Fibroblast of the aortic adventitia (primary cell): ENCODE data around the gene HCFC1R1. TPM values are rescaled to one million over a fixed set of nuclear protein-coding genes. Genes with fewer than 3 reads are reported as not detected.

Experiments
- DNase-seq: peaks from one replicate; pipeline ENCODE4 v3.0.0-alpha.2; 2010; ENCODE audit warnings: low read depth
- H3K4me3 ChIP-seq: 2 replicates; pipeline ENCODE4 v1.5.1; 2011; ENCODE audit warnings: low read depth, mild to moderate bottlenecking, control low read depth, low read length, moderate library complexity
- total RNA-seq: library from RNA; depleted of rRNA; stranded (reverse); fragments of >200 nt; gene quantifications from 2 replicates; pipeline ENCODE4 v1.2.3, GENCODE V29; 2012; ENCODE audit warnings: low replicate concordance
- TF ChIP-seq, protein P1 (sequence below): IDR thresholded peaks from 2 replicates; pipeline ENCODE4 v1.5.1; 2011; ENCODE audit warnings: mild to moderate bottlenecking, low read length, control low read depth, inconsistent platforms; ENCODE audit not compliant: insufficient read depth

Gene HCFC1R1
- total RNA-seq, 1 donor, result 45.6 TPM

DNA sequence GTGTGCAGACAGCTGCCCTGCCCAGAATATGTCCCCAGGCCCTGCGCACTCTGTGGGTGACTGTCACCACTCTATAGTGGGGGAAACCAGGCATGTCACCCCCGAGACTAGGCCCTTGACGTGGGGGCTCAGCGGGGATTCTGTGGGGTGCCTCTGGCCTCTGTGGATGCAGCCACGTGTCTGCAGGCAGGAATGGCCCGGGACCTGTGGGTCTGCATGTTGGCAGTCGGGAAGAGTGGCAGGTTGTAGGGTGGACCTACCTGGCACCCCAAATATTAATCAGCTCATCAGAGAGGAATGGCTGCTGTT, 42.7 kb upstream of the HCFC1R1 start:
- peak overlapping the region; percentile 57 for H3K4me3 ChIP-seq
- TF ChIP-seq, protein P1, sequence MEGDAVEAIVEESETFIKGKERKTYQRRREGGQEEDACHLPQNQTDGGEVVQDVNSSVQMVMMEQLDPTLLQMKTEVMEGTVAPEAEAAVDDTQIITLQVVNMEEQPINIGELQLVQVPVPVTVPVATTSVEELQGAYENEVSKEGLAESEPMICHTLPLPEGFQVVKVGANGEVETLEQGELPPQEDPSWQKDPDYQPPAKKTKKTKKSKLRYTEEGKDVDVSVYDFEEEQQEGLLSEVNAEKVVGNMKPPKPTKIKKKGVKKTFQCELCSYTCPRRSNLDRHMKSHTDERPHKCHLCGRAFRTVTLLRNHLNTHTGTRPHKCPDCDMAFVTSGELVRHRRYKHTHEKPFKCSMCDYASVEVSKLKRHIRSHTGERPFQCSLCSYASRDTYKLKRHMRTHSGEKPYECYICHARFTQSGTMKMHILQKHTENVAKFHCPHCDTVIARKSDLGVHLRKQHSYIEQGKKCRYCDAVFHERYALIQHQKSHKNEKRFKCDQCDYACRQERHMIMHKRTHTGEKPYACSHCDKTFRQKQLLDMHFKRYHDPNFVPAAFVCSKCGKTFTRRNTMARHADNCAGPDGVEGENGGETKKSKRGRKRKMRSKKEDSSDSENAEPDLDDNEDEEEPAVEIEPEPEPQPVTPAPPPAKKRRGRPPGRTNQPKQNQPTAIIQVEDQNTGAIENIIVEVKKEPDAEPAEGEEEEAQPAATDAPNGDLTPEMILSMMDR, result no peak
- no peak for DNase-seq

DNA sequence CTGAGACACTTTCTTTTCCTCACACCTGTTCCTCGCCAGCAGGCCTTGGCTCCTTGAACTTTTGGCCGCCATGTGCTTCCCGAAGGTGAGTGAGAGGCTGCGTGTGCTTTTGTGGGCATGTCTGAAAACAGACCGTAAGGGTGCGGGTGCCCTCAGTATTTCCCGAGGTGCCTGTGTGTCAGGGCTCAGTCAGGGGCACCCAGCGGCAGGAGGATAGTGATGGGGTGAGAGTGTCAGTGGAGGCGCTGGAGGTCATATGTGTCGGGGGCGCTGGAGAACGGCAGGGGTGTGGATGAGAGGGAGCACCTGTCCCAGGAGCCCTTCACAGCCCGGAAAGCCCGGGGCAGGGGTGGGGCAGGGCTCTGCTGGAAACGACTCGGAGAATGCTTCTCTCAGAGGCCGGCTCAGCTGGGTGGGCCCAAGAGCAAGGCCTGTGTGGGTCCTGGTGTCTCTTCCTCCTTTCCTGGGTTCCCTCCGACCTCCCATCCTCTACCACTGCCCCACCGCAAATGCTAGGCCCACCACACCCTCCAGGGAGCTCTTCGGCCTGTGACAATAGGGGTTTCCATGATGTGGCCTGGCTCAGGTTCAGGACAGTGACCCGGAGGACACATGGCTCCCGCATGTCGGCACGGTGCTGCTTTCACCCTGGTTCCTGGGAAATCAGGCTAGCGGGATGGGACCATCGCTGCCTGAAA, 42.1 kb upstream of the HCFC1R1 start:
- peak overlapping the region; percentile 57 for H3K4me3 ChIP-seq
- TF ChIP-seq, protein P1, result no peak
- no peak for DNase-seq

DNA sequence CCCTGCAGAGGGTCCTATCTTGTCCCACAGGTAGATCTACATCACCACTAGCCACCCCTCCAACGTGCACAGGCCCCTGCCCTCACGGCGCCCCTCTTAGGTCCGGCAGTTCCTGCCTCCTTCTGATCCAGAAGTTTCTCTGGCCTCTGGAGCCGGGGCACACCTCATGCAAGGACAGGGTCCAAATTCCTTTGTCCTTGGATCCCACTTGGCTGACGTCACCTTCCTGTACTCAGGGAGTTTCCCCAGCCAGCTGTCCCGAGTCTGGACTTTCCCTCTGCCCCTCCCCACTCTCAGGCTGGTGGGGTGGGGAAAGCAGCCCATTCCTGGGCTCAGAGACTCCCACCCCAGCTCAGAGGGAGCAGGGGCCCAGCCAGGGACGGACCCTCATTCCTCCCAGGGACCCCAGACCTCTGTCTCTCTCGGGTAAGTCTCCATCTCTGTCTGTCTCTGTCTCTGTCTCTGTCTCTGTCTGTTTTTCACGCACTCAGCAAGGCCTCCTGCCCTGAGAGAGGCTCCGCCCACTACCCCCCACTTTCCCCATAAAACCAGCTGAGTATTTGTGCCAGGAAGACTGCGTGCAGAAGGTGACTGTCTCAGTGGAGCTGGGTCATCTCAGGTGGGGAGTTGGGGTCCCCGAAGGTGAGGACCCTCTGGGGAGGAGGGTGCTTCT, 41.5 kb upstream of the HCFC1R1 start, which contains the start of gene IL32:
Gene IL32, plus strand, starts transcription at position 572 of the 673 bp plus-strand sequence. CDS start 172 bp downstream, outside the sequence.
- DNase-seq, result peak; percentile 86
- TF ChIP-seq, protein P1, result no peak
- H3K4me3 ChIP-seq, result peak within 1 kb of the TSS; percentile 57

DNA sequence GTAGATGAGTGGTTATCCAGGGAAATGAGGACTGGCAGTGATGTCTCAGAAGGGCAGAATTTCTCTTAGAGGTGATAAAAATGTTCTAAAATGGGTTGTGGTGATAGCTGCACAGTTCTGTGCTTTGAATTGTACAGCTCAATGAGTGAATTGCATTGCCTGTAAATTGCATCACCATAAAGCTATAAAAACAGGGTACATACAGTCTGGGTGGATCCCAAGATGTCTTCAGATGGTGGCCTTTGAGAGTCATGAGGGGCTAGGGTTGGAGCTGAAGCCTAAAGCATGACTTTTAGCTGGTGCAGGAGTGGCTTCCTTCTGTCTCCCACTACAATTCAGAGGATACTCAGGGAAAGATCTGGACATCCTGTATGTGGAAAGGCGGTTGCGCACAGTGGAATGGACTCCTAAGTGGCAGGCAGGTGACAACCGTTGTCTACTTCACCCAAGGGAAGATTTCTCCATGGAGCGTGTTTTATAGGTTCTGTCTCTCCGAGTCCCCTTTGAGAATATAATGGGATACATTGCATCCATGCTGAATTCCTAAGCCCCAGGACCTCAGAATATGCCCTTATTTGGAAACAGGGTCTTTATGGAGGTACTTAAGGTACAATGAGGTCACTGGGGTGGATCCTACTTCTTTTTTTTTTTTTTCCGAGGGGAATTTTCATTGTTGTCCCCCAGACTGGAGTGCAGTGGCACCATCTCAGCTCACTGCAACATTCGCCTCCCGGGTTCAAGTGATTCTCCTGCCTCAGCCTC, 40.1 kb upstream of the HCFC1R1 start:
- no peak overlapping the region for H3K4me3 ChIP-seq
- TF ChIP-seq, protein P1, result no peak
- no peak for DNase-seq

DNA sequence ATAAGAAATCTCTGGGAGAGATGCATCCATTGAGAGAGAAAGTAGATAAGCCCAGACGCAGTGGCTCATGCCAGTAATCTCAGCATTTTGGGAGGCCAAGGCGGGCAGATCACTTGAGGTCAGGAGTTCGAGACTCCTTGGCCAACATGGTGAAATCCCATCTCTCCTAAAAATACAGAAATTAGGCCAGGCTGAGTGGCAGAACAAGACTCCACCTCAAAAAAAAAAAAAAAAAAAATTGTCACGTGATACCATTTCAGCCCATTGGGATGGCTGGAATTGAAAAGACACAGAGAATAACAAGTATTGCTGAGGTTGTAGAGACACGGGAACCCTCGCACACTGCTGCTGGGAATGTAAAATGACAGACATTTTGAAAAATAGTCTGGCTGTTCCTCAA, 38.8 kb upstream of the HCFC1R1 start:
- TF ChIP-seq, protein P1, result no peak
- DNase-seq, result no peak
- no peak overlapping the region for H3K4me3 ChIP-seq

DNA sequence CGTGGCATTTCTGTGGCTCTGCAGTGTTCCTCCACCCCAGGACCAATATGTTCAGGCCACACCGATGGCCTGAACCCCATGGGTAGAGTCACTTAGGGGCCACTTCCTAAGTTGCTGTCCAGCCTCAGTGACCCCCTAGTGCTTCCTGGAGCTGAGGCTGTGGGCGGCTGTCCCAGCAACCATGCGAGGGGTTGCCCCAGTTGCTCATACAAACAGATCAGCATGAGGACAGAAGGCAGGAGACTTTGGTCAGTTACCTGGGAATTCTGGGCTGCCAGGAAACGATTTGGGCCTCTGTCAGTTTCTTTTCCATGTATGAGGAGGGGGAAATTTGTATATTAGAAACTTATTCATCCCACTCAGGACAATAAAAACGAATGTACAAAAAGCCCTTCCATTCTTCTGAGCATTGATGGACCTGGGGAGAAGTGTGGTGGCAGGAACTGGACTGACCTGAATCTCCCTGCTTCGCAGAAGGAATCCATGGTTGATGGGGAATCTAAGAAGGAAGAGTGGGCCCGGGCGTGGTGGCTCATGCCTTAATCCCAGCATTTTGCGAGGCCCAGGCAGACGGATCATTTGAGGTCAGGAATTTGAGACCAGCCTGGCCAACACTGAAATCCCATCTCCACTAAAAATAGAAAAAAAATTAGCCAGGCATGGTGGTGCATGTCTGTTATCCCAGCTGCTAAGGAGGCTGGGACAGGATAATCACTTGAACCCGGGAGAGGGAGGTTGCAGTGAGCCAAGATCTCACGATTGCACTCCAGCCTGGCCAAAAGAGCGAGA, 36.8 kb upstream of the HCFC1R1 start:
- no peak for DNase-seq
- TF ChIP-seq, protein P1, result no peak
- H3K4me3 ChIP-seq, result no peak overlapping the region
